Loucy (cell line): Measurements from ENCODE around the gene KAT8.

ENCODE experiments used
- H2AFZ ChIP-seq: fragments of 200-600 bp; sonication (generic); 2 replicates; pipeline ENCODE4 v1.6.0; 2016; ENCODE audit warnings: antibody characterized with exemption, mild to moderate bottlenecking, low read length, moderate library complexity
- H3F3A ChIP-seq: fragments of 200-600 bp; 2 replicates; pipeline ENCODE4 v1.6.0; 2016; ENCODE audit warnings: antibody characterized with exemption, low read depth, mild to moderate bottlenecking
- H3K27me3 ChIP-seq: fragments of 200-600 bp; sonication (generic); 2 replicates; pipeline ENCODE4 v1.6.1; 2014; ENCODE audit warnings: low read length, mild to moderate bottlenecking; ENCODE audit not compliant: insufficient read depth, poor library complexity, severe bottlenecking
- H3K36me3 ChIP-seq: fragments of 200-600 bp; sonication (generic); 2 replicates; pipeline ENCODE4 v1.6.1; 2016; ENCODE audit warnings: low read length; ENCODE audit not compliant: insufficient read depth
- H3K4me1 ChIP-seq: fragments of 200-600 bp; sonication (generic); 2 replicates; pipeline ENCODE4 v1.5.1; 2014; ENCODE audit warnings: low read length, mild to moderate bottlenecking; ENCODE audit not compliant: insufficient read depth, poor library complexity, severe bottlenecking
- H3K4me2 ChIP-seq: fragments of 200-600 bp; sonication (generic); 2 replicates; pipeline ENCODE4 v1.6.0; 2014; ENCODE audit warnings: antibody characterized with exemption, low read length, low read depth, mild to moderate bottlenecking; ENCODE audit not compliant: poor library complexity, severe bottlenecking
- H3K4me3 ChIP-seq: fragments of 200-600 bp; sonication (generic); 2 replicates; pipeline ENCODE4 v1.5.1; 2014; ENCODE audit warnings: low read length, mild to moderate bottlenecking, mixed read lengths; ENCODE audit not compliant: poor library complexity, severe bottlenecking
- H3K79me2 ChIP-seq: fragments of 200-600 bp; sonication (generic); 2 replicates; pipeline ENCODE4 v1.6.1; 2014; ENCODE audit warnings: low read length; ENCODE audit not compliant: insufficient read depth
- H3K9ac ChIP-seq: fragments of 200-600 bp; sonication (generic); 2 replicates; pipeline ENCODE4 v1.6.0; 2014; ENCODE audit warnings: mild to moderate bottlenecking, low read depth, low read length, moderate library complexity; ENCODE audit not compliant: poor library complexity, severe bottlenecking
- H3K9me2 ChIP-seq: fragments of 200-600 bp; sonication (generic); replicated peaks from 2 replicates; pipeline ENCODE4 v1.6.1; 2016; ENCODE audit warnings: low read depth, low read length, mixed read lengths
- H3K9me3 ChIP-seq: fragments of 200-600 bp; sonication (generic); 2 replicates; pipeline ENCODE4 v1.6.1; 2014; ENCODE audit warnings: mild to moderate bottlenecking, antibody characterized with exemption, low read length, low read depth; ENCODE audit not compliant: insufficient read depth
- H4K20me1 ChIP-seq: fragments of 200-600 bp; sonication (generic); 2 replicates; pipeline ENCODE4 v1.6.0; 2014; ENCODE audit warnings: antibody characterized with exemption, low read length, mild to moderate bottlenecking; ENCODE audit not compliant: insufficient read depth, poor library complexity, severe bottlenecking
- EZH2phosphoT487 ChIP-seq: fragments of 200-600 bp; IDR thresholded peaks from 2 replicates; pipeline ENCODE4 v1.6.1; 2018; ENCODE audit warnings: antibody characterized with exemption, mild to moderate bottlenecking, moderate library complexity, borderline replicate concordance
- TF ChIP-seq, protein P1 (sequence below): fragments of 200-600 bp; sonication (generic); conservative IDR thresholded peaks from 2 replicates; pipeline ENCODE4 v1.5.1; 2014; ENCODE audit warnings: mild to moderate bottlenecking, antibody characterized with exemption, low read length

Gene KAT8

DNA sequence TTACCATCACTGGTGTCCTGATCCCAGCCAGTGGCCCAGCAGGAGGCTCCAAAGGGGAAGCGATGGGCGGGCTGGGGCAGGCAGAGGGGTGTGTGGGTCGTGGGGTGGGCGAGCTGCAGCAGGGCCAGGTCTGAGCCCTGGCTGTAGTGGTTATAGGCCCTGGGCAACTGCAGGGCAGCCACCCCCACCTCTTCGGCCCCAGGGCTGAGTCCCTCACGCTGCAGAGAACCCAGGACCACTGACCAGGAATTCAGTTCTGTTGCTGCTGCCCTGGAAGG, 30.9 kb upstream of the KAT8 start:
- no peak overlapping the region for H3K9ac ChIP-seq
- no peaks in the 10 kb centered on the region for H3F3A ChIP-seq
- no peaks in the 10 kb centered on the region for H3K9me3 ChIP-seq
- peaks cover 10% of the 10 kb centered on the region for H3K4me1 ChIP-seq
- no peaks in the 10 kb centered on the region for H3K9me2 ChIP-seq
- no peak overlapping the region for H3K4me2 ChIP-seq
- H3K36me3 ChIP-seq: peaks cover 30% of the 10 kb centered on the region; the same call in 1 of the 2 replicates
- H2AFZ ChIP-seq: no peak overlapping the region
- peaks cover 21% of the 10 kb centered on the region; the same call in 1 of the 2 replicates for H3K79me2 ChIP-seq
- no peak for TF ChIP-seq EZH2phosphoT487
- TF ChIP-seq, protein P1, sequence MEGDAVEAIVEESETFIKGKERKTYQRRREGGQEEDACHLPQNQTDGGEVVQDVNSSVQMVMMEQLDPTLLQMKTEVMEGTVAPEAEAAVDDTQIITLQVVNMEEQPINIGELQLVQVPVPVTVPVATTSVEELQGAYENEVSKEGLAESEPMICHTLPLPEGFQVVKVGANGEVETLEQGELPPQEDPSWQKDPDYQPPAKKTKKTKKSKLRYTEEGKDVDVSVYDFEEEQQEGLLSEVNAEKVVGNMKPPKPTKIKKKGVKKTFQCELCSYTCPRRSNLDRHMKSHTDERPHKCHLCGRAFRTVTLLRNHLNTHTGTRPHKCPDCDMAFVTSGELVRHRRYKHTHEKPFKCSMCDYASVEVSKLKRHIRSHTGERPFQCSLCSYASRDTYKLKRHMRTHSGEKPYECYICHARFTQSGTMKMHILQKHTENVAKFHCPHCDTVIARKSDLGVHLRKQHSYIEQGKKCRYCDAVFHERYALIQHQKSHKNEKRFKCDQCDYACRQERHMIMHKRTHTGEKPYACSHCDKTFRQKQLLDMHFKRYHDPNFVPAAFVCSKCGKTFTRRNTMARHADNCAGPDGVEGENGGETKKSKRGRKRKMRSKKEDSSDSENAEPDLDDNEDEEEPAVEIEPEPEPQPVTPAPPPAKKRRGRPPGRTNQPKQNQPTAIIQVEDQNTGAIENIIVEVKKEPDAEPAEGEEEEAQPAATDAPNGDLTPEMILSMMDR: no peak
- peaks cover 14% of the 10 kb centered on the region for H4K20me1 ChIP-seq
- no peak overlapping the region for H3K4me3 ChIP-seq
- H3K27me3 ChIP-seq: no peaks in the 10 kb centered on the region

DNA sequence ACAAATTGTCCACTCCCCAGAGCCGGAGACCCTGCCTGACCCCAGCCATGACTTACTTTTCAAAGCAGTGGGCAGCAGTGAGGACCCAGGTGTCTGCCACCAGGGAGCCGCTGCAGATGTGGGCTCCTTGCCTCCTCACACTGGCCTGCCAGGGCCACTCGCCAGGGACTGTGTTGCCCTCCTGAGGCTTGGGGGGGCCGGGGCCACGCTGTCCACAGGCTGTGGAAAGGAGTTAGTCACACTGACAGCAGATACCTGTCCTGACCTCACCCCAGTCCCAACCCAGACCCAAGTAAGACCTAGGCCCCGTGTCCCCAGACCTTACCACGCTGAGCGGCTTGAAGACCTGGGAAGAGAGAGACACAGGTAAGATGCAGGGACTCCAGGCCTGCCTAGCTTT, 30.0 kb upstream of the KAT8 start:
- Histone ChIP-seq H3K9me3 (no peaks in the 10 kb centered on the region), H3K36me3 (peaks cover 30% of the 10 kb centered on the region; the same call in 1 of the 2 replicates), H3F3A (no peaks in the 10 kb centered on the region), H4K20me1 (peaks cover 13% of the 10 kb centered on the region), H3K79me2 (peaks cover 24% of the 10 kb centered on the region; the same call in 1 of the 2 replicates), H3K9me2 (no peaks in the 10 kb centered on the region), H3K4me2 (no peak overlapping the region), H3K4me3 (no peak overlapping the region), H3K4me1 (peaks cover 12% of the 10 kb centered on the region), H3K27me3 (no peaks in the 10 kb centered on the region), H3K9ac (no peak overlapping the region), H2AFZ (no peak overlapping the region)
- TF ChIP-seq, protein P1: no peak
- no peak for TF ChIP-seq EZH2phosphoT487

DNA sequence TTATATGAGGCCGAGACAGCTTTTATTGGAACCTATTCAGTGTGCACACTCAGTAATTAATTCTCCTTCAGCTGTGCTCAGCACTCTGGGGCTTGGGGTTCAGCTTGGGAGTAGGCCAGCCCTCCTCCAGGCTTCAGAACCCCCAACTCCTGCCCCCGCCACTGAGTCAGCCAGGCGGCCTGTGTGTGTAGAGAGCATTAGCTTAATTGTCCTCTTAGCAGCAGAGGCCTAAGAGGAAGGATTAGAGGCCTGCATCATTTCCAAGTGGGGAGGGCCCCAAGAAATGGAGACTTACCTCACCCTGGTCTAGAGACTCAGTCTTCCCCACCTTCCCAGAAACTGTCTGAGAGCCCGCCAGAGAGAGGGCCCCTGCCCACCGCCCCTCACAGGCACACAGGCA, 29.5 kb upstream of the KAT8 start:
- Histone ChIP-seq H3K36me3 (peaks cover 30% of the 10 kb centered on the region; the same call in 1 of the 2 replicates), H3K9me3 (no peaks in the 10 kb centered on the region)
- no peak for TF ChIP-seq EZH2phosphoT487
- TF ChIP-seq, protein P1: no peak

More for the DNA sequence above, 29.5 kb upstream of the KAT8 start:
- no peak overlapping the region for H3K4me2 ChIP-seq
- H3K9me2 ChIP-seq: no peaks in the 10 kb centered on the region
- no peaks in the 10 kb centered on the region for H3K27me3 ChIP-seq
- peaks cover 29% of the 10 kb centered on the region; the same call in 1 of the 2 replicates for H3K79me2 ChIP-seq
- peaks cover 15% of the 10 kb centered on the region for H4K20me1 ChIP-seq
- no peak overlapping the region for H3K4me3 ChIP-seq
- H3F3A ChIP-seq: no peaks in the 10 kb centered on the region
- no peak overlapping the region for H2AFZ ChIP-seq
- peaks cover 15% of the 10 kb centered on the region for H3K4me1 ChIP-seq
- no peak overlapping the region for H3K9ac ChIP-seq
